GM12874 (cell line): Measurements from ENCODE around the gene UQCC5.

Source experiments
- CTCF ChIP-seq: IDR thresholded peaks from 2 replicates; pipeline ENCODE4 v1.5.1; 2011; ENCODE audit warnings: low read depth, mild to moderate bottlenecking, control low read depth, low read length, moderate library complexity; ENCODE audit not compliant: insufficient read depth

The UQCC5 gene

GRCh38 chr3:52515192-52515591, 21.2 kb upstream of the UQCC5 start:
- no peak for TF ChIP-seq CTCF

GRCh38 chr3:52516509-52517195, 19.8 kb upstream of the UQCC5 start:
- no peak for TF ChIP-seq CTCF

- no peak for TF ChIP-seq CTCF
These were observed 18.3 kb upstream of the UQCC5 start for GRCh38 chr3:52517796-52518722.

- no peak for TF ChIP-seq CTCF
These were observed 17.5 kb upstream of the UQCC5 start for GRCh38 chr3:52518723-52519444.

- TF ChIP-seq CTCF, result no peak
These were observed 16.8 kb upstream of the UQCC5 start for GRCh38 chr3:52519445-52520140.

GRCh38 chr3:52520141-52520667, 16.2 kb upstream of the UQCC5 start:
- TF ChIP-seq CTCF, result no peak
